HG03196 (cell line): ENCODE data around the gene PLVAP.

Experiments
- ATAC-seq: cut with Tn5 transposase; IDR thresholded peaks from one replicate; pipeline ENCODE4 v1.9.1; 2021; ENCODE audit not compliant: unreplicated experiment

PLVAP gene

GRCh38 chr19:17359905-17360800 lies 17.0 kb downstream of the PLVAP start:
- ATAC-seq, result no peak

- ATAC-seq, result no peak
These were observed 18.7 kb downstream of the PLVAP start for GRCh38 chr19:17358395-17358794.

- ATAC-seq, result no peak
These were observed 19.4 kb downstream of the PLVAP start for GRCh38 chr19:17357724-17358123.

- ATAC-seq, result no peak
These were observed 20.0 kb downstream of the PLVAP start for GRCh38 chr19:17357078-17357666.

GRCh38 chr19:17353386-17353785 lies 23.8 kb downstream of the PLVAP start:
- no peak for ATAC-seq

- ATAC-seq, result no peak
These were observed 24.4 kb downstream of the PLVAP start for GRCh38 chr19:17352608-17353280.

GRCh38 chr19:17351815-17352435 lies 25.2 kb downstream of the PLVAP start:
- no peak for ATAC-seq

GRCh38 chr19:17348700-17349099 lies 28.4 kb downstream of the PLVAP start:
- ATAC-seq, result no peak

- no peak for ATAC-seq
These were observed 29.3 kb downstream of the PLVAP start for GRCh38 chr19:17347877-17348276.

GRCh38 chr19:17347361-17347760 lies 29.8 kb downstream of the PLVAP start:
- no peak for ATAC-seq

GRCh38 chr19:17346109-17346671 lies 31.0 kb downstream of the PLVAP start:
- no peak for ATAC-seq

- ATAC-seq, result no peak
These were observed 35.3 kb downstream of the PLVAP start for GRCh38 chr19:17341845-17342244.

GRCh38 chr19:17341386-17341785 lies 35.8 kb downstream of the PLVAP start:
- ATAC-seq, result no peak

- no peak for ATAC-seq
These were observed 36.2 kb downstream of the PLVAP start for GRCh38 chr19:17340871-17341357.

- no peak for ATAC-seq
These were observed 36.8 kb downstream of the PLVAP start for GRCh38 chr19:17340302-17340870.

GRCh38 chr19:17339088-17339741 lies 37.9 kb downstream of the PLVAP start:
- ATAC-seq, result no peak

GRCh38 chr19:17338433-17339078 lies 38.6 kb downstream of the PLVAP start:
- no peak for ATAC-seq

- ATAC-seq, result no peak
These were observed 39.3 kb downstream of the PLVAP start for GRCh38 chr19:17337675-17338432.
